Neutrophil (primary cell): ENCODE measurements around the gene TERB1.

Source experiments
- H3K27ac ChIP-seq: fragments of 200-600 bp; sonication (generic); 2 replicates; pipeline ENCODE4 v1.5.1; 2016; ENCODE audit warnings: mild to moderate bottlenecking, moderate library complexity
- H3K27me3 ChIP-seq: fragments of 200-600 bp; sonication (generic); 2 replicates; pipeline ENCODE4 v1.6.0; 2016; ENCODE audit warnings: mild to moderate bottlenecking
- H3K36me3 ChIP-seq: fragments of 200-600 bp; sonication (generic); 2 replicates; pipeline ENCODE4 v1.5.1; 2017
- H3K4me1 ChIP-seq, 2 experiments: fragments of 200-600 bp in 1 of 2; sonication (generic) in 1 of 2; 1 replicate in 1 of 2; 2 replicates in 1 of 2; pipeline versions ENCODE4 v1.5.1 to v1.6.1; 2013 to 2016; ENCODE audit warnings: low read depth in 1 of 2, low read length in 1 of 2, mild to moderate bottlenecking in 1 of 2, moderate library complexity in 1 of 2; ENCODE audit not compliant: control insufficient read depth in 1 of 2, insufficient read depth in 1 of 2
- H3K4me3 ChIP-seq, 2 experiments: fragments of 200-600 bp in 1 of 2; sonication (generic) in 1 of 2; 1 replicate in 1 of 2; 2 replicates in 1 of 2; pipeline ENCODE4 v1.5.1; 2013 to 2016; ENCODE audit warnings: low read depth in 1 of 2, low read length in 1 of 2, mild to moderate bottlenecking in 1 of 2, moderate library complexity in 1 of 2
- H3K9me3 ChIP-seq: fragments of 200-600 bp; sonication (generic); 2 replicates; pipeline ENCODE4 v1.5.1; 2016
- TF ChIP-seq, protein P1 (sequence below): fragments of 200-600 bp; sonication (generic); IDR thresholded peaks from 2 replicates; pipeline ENCODE4 v1.5.1; 2016; ENCODE audit warnings: antibody characterized with exemption

Gene TERB1

DNA sequence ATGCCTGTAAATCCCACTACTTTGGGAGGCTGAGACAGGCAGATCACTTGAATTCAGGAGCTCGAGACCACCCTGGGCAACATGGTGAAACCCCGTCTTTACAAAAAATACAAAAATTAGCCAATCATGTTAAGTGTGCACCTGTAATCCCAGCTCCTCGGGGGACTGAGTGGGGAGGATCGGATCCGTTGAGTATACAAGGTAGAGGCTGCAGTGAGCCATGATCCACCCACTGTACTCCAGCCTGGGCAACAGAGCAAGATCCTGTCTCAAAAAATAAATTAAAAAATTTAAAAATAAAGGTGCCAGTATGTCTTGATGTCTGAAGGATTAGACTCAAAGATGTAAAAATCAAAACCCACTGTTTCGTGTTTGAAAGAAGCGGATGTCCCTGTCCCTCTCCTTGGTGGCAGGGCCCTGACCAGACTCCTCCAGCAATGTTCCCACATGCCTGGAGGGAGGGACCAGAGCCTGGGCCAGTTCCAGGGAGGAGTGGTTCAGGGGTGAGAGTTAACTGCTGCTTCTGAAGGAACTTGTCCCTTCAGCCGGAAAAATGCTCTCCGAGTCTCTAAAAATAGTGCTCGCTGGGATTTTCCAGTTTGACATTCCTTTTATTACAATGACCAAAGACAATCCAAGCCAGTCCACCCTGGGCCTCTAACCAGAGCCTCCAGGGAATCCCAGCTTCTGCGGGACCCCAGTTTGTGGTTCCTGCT lies 95.4 kb downstream of the TERB1 start:
- no peaks in the 10 kb centered on the region for H3K27me3 ChIP-seq
- no peaks in the 10 kb centered on the region for H3K9me3 ChIP-seq
- no peak overlapping the region for H3K27ac ChIP-seq
- TF ChIP-seq, protein P1, sequence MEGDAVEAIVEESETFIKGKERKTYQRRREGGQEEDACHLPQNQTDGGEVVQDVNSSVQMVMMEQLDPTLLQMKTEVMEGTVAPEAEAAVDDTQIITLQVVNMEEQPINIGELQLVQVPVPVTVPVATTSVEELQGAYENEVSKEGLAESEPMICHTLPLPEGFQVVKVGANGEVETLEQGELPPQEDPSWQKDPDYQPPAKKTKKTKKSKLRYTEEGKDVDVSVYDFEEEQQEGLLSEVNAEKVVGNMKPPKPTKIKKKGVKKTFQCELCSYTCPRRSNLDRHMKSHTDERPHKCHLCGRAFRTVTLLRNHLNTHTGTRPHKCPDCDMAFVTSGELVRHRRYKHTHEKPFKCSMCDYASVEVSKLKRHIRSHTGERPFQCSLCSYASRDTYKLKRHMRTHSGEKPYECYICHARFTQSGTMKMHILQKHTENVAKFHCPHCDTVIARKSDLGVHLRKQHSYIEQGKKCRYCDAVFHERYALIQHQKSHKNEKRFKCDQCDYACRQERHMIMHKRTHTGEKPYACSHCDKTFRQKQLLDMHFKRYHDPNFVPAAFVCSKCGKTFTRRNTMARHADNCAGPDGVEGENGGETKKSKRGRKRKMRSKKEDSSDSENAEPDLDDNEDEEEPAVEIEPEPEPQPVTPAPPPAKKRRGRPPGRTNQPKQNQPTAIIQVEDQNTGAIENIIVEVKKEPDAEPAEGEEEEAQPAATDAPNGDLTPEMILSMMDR: no peak
- H3K36me3 ChIP-seq: no peaks in the 10 kb centered on the region
- peaks cover 8 to 9% of the 10 kb centered on the region in 2 experiments for H3K4me1 ChIP-seq
- no peak overlapping the region for H3K4me3 ChIP-seq
